BLaER1 treated with 17β-estradiol and CSF1 and Interleukin-3, amounts not matched to agents 10 nM and 100 nM (cell line): ENCODE results near the gene ADGRE1.
A peak's percentile ranks its signal among the peaks of the same experiment; 100 is the strongest.

Source experiments
- H3K27ac ChIP-seq, 11 experiments: shearing (Covaris generic); formaldehyde crosslinking; 2 replicates each; pipeline ENCODE4 v1.8.1; 2022
- H3K27me3 ChIP-seq, 11 experiments: shearing (Covaris generic); formaldehyde crosslinking; 2 replicates each; pipeline ENCODE4 v1.8.1; 2022
- H3K36me3 ChIP-seq, 11 experiments: shearing (Covaris generic); formaldehyde crosslinking; 2 replicates each; pipeline ENCODE4 v1.8.1; 2022
- H3K4me1 ChIP-seq, 10 experiments: shearing (Covaris generic); formaldehyde crosslinking; 2 replicates each; pipeline ENCODE4 v1.8.1; 2022
- H3K4me2 ChIP-seq, 11 experiments: shearing (Covaris generic); formaldehyde crosslinking; 2 replicates each; pipeline ENCODE4 v1.8.1; 2022
- H3K4me3 ChIP-seq, 10 experiments: shearing (Covaris generic); formaldehyde crosslinking; 2 replicates each; pipeline ENCODE4 v1.8.1; 2022
- H3K9ac ChIP-seq, 11 experiments: shearing (Covaris generic); formaldehyde crosslinking; 2 replicates each; pipeline ENCODE4 v1.8.1; 2022
- H3K9me3 ChIP-seq, 11 experiments: shearing (Covaris generic); formaldehyde crosslinking; replicated peaks in 1 of 11; 2 replicates each; pipeline ENCODE4 v1.8.1; 2022
- H4K20me1 ChIP-seq, 11 experiments: shearing (Covaris generic); formaldehyde crosslinking; 2 replicates each; pipeline ENCODE4 v1.8.1; 2022
- Cebpa-rat ChIP-seq, 11 experiments: shearing (Covaris generic); IDR thresholded peaks; 2 replicates each; pipeline ENCODE4 v1.8.1; 2022

The ADGRE1 gene

DNA sequence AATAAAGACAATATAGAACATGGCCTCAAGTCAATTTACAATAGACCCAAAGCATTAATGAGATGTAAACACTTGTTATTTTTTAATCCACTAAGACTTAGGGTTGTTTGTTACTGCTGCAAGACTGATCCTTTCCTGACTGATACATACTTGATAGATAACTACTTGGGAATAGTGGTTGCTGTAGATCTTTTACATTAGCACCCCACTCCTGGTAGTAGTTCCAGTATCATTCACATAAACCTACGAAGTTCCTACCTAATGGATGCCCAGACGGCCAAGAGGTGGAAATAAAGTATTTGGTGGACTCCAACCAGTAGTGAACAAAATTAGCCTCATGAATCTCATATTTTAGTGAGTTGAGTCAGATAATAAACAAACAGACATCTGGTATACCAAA is 26.9 kb downstream of the ADGRE1 start:
- H4K20me1 ChIP-seq = no peaks in the 10 kb centered on the region
- H3K4me3 ChIP-seq = peak overlapping the region in 1 of 10 experiments; percentile 8; a peak in 1 of 20 replicates
- H3K36me3 ChIP-seq = peaks cover 0 to 79% (median 0%) of the 10 kb centered on the region in 11 experiments; a peak in 10 of 22 replicates
- no peaks in the 10 kb centered on the region; a peak in 1 of 20 replicates for H3K4me1 ChIP-seq
- TF ChIP-seq Cebpa-rat (IDR thresholded peaks at IDR 0.05) = no peak
- H3K9me3 ChIP-seq = peaks cover 21 to 36% (median 27%) of the 10 kb centered on the region in 11 experiments
- H3K27ac ChIP-seq = no peak overlapping the region
- no peak overlapping the region for H3K4me2 ChIP-seq
- no peak overlapping the region for H3K9ac ChIP-seq
- H3K27me3 ChIP-seq = no peaks in the 10 kb centered on the region

DNA sequence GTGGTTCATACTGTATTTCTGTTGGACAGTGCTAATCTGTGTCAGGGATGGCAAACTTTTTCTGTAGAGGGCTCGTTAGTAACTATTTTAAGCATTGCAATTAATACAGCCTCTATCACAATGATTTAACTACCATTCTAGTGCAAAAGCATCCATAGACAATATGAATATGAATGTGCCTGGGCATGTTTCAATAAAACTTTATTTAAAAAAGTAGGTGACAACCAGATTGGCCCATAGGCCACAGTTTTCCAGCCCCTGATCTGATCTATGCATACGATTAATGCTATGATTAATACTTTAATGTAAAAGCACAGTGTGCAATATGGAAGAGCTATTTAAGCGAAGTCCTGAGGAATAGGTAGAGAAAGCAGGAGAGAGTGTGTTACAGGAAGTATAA is 29.6 kb downstream of the ADGRE1 start:
- H3K9me3 ChIP-seq = peaks cover 21 to 36% (median 27%) of the 10 kb centered on the region in 11 experiments
- no peak for TF ChIP-seq Cebpa-rat (IDR thresholded peaks at IDR 0.05)
- H3K4me2 ChIP-seq = no peak overlapping the region
- no peak overlapping the region for H3K9ac ChIP-seq
- H3K27ac ChIP-seq = no peak overlapping the region
- H3K4me3 ChIP-seq = no peak overlapping the region
- peaks cover 0 to 95% (median 0%) of the 10 kb centered on the region in 11 experiments; a peak in 10 of 22 replicates for H3K36me3 ChIP-seq
- H3K27me3 ChIP-seq = no peaks in the 10 kb centered on the region
- peaks cover 0 to 4% (median 0%) of the 10 kb centered on the region in 10 experiments; a peak in 1 of 20 replicates for H3K4me1 ChIP-seq
- H4K20me1 ChIP-seq = no peaks in the 10 kb centered on the region

DNA sequence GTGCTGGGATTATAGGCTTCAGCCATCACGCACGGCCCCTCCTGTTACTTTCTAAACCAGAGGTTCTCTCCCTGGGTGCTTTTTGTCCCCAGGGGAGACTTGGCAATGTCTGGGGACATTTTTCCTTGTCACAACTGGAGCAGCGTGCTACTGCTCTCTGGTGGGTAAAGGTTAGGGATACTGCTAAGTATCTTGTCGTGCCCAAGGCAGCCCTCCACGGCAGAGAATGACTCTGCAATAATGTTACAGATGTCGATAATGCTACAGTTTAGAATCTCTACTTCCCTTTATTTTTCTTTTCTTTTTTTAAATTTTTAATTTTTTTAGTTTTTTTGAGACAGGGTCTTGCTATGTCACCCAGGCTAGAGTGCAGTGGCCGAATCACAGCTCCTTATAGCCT is 38.0 kb downstream of the ADGRE1 start:
- no peaks in the 10 kb centered on the region for H4K20me1 ChIP-seq
- no peaks in the 10 kb centered on the region for H3K27me3 ChIP-seq
- H3K27ac ChIP-seq = no peak overlapping the region; a peak in 1 of 22 replicates
- H3K4me1 ChIP-seq = peaks cover 0 to 6% (median 0%) of the 10 kb centered on the region in 10 experiments; a peak in 1 of 20 replicates
- no peak for TF ChIP-seq Cebpa-rat (IDR thresholded peaks at IDR 0.05)
- H3K4me2 ChIP-seq = no peak overlapping the region
- no peak overlapping the region for H3K4me3 ChIP-seq
- H3K9ac ChIP-seq = no peak overlapping the region
- H3K36me3 ChIP-seq = peaks cover 0 to 88% (median 0%) of the 10 kb centered on the region in 11 experiments; a peak in 6 of 22 replicates
- peaks cover 14 to 33% (median 21%) of the 10 kb centered on the region in 11 experiments for H3K9me3 ChIP-seq

DNA sequence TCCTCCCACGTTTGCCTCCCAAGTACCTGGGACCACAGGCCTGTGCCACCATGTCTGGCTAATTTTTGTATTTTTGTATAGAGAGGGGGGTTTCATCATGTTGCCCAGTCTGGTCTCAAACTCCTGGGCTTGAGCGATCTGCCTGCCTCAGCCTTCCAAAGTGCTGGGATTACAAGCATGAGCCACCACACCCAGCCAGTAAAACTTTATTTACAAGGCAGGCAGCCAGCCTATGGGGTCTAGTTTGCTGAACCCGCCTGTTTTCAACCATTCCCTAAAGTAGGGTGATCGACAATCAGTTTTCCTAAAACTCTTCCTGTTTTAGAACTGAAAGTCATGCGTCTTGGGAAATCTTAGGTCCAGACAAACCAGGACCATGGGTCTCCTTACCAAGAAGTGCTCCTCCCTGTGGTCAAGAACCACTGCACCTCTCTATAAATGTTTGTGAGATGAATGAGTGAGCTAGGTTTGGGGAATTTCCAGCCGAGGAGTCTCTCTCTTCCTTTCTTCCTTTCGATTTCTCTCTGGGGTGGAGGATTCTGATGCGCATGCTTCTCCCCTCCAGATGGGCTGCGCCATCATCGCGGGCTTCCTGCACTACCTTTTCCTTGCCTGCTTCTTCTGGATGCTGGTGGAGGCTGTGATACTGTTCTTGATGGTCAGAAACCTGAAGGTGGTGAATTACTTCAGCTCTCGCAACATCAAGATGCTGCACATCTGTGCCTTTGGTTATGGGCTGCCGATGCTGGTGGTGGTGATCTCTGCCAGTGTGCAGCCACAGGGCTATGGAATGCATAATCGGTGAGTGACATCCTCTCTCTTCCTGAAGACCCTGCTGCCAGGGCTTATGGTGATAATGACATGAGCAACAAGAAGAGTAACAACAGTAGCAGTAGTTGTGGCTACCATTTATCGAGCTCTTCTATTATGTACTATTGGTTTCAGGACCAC is 38.7 kb downstream of the ADGRE1 start:
- Histone ChIP-seq H3K4me3 (no peak overlapping the region), H3K36me3 (peaks cover 0 to 84% (median 0%) of the 10 kb centered on the region in 11 experiments; a peak in 6 of 22 replicates), H3K27ac (no peak overlapping the region; a peak in 1 of 22 replicates), H3K9me3 (peaks cover 18 to 40% (median 25%) of the 10 kb centered on the region in 11 experiments), H3K4me2 (no peak overlapping the region), H3K9ac (no peak overlapping the region), H4K20me1 (no peaks in the 10 kb centered on the region), H3K27me3 (no peaks in the 10 kb centered on the region), H3K4me1 (peaks cover 0 to 6% (median 0%) of the 10 kb centered on the region in 10 experiments; a peak in 1 of 20 replicates)
- no peak for TF ChIP-seq Cebpa-rat (IDR thresholded peaks at IDR 0.05)

DNA sequence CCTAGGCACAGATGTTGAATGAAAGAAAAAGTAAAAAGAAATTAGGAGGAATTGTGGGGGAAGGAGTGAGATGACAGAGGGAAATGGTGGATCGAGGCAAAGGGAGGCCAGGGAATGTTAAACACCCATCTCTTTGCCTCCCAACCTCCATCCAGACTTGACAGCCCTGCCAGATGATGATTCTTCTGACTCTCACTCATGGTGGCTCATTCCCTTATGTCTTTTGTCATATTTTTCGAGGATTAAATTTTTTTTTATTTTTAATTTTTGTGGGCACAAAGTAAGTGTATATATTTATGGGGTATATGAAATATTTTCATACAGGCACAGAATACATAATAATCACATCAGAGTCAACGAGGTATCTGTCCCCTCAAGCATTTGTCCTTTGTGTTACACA is 42.8 kb downstream of the ADGRE1 start:
- TF ChIP-seq Cebpa-rat (IDR thresholded peaks at IDR 0.05) = no peak
- Histone ChIP-seq H3K4me3 (no peak overlapping the region), H3K36me3 (peaks cover 0 to 51% (median 0%) of the 10 kb centered on the region in 11 experiments; a peak in 6 of 22 replicates), H3K9ac (no peak overlapping the region), H4K20me1 (no peaks in the 10 kb centered on the region), H3K27me3 (no peaks in the 10 kb centered on the region), H3K9me3 (peaks cover 18 to 36% (median 25%) of the 10 kb centered on the region in 11 experiments), H3K27ac (no peak overlapping the region), H3K4me2 (no peak overlapping the region), H3K4me1 (0 out of 20 replicates have a peak, but pooled peaks cover 0 to 6% (median 0%) of the 10 kb centered on the region in 10 experiments)

DNA sequence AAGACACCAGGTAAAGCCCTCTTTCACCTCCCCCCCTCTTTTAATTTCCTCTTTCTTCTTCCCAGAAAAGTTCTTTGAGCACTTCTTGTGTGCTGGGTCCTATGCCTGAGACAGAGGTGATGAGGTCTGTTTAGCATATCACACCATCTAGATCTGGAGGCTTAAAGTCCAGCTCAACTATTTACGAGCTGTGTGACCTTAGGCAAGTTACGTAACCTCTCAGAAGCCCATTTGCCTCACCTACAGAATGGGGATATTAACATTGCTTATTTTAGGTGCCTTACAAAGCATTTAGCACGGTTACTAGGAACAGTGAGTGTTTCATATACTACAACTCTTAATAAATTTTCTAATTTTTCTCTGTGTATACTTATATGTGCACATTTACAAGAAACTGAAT is 47.7 kb downstream of the ADGRE1 start:
- Histone ChIP-seq H3K36me3 (peaks cover 0 to 44% (median 0%) of the 10 kb centered on the region in 11 experiments; a peak in 6 of 22 replicates), H3K27me3 (no peaks in the 10 kb centered on the region), H3K4me3 (no peak overlapping the region), H3K9ac (no peak overlapping the region), H3K4me1 (peaks cover 0 to 6% (median 6%) of the 10 kb centered on the region in 10 experiments; a peak in 12 of 20 replicates), H4K20me1 (no peaks in the 10 kb centered on the region), H3K27ac (no peak overlapping the region), H3K9me3 (peaks cover 14 to 35% (median 22%) of the 10 kb centered on the region in 11 experiments), H3K4me2 (no peak overlapping the region)
- TF ChIP-seq Cebpa-rat (IDR thresholded peaks at IDR 0.05) = no peak

DNA sequence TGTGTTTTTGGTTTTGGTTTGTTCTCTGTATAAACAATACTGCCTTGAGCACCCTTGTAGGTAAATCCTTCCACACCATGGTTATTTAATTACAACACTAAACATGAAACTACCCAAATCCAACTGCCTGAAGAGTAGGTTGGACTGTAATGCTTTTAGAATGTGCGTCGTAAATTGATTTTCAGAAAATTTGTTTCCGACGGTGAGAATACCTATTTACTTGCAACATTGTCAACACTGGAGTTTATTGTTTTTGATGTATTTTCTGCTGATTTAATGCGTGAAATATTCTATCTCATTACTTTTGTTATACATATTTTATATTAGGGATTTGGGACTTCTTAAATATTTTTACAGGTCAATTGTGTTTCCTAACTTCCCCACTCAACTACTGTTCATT is 48.2 kb downstream of the ADGRE1 start:
- TF ChIP-seq Cebpa-rat (IDR thresholded peaks at IDR 0.05) = no peak

DNA sequence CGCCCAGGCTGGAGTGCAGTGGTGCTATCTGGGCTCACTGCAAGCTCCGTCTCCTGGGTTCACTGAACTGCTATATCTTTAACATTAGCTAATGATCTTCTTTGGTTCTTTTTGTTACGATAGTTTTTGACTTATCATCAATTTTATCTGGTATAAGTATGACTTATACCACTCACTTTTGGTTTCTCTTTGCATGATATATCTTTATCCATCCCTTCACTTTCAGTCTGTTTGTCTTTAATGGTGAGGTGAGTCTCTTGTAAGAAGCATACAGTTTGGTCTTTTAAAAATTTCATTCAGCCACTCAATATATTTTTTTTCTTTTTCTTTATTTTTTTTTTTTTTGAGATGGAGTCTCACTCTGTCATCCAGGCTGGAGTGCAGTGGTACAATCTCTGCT is 58.4 kb downstream of the ADGRE1 start:
- TF ChIP-seq Cebpa-rat (IDR thresholded peaks at IDR 0.05) = no peak
- peaks cover 0 to 19% (median 0%) of the 10 kb centered on the region in 11 experiments; a peak in 4 of 22 replicates for H3K36me3 ChIP-seq
- H3K4me2 ChIP-seq = no peak overlapping the region
- H3K4me3 ChIP-seq = no peak overlapping the region
- H3K27ac ChIP-seq = no peak overlapping the region
- no peaks in the 10 kb centered on the region for H3K27me3 ChIP-seq
- H3K9me3 ChIP-seq = peaks cover 0 to 17% (median 7%) of the 10 kb centered on the region in 11 experiments; a peak in 5 of 22 replicates
- no peak overlapping the region for H3K9ac ChIP-seq
- peaks cover 4 to 15% (median 11%) of the 10 kb centered on the region in 10 experiments; a peak in 18 of 20 replicates for H3K4me1 ChIP-seq
- H4K20me1 ChIP-seq = no peaks in the 10 kb centered on the region

More for the DNA sequence above, 48.2 kb downstream of the ADGRE1 start:
- Histone ChIP-seq H4K20me1 (no peaks in the 10 kb centered on the region), H3K9ac (no peak overlapping the region), H3K27ac (no peak overlapping the region), H3K4me1 (peaks cover 0 to 12% (median 11%) of the 10 kb centered on the region in 10 experiments; a peak in 12 of 20 replicates), H3K4me2 (no peak overlapping the region), H3K27me3 (no peaks in the 10 kb centered on the region), H3K4me3 (no peak overlapping the region), H3K9me3 (peaks cover 9 to 30% (median 17%) of the 10 kb centered on the region in 11 experiments), H3K36me3 (peaks cover 0 to 44% (median 0%) of the 10 kb centered on the region in 11 experiments; a peak in 4 of 22 replicates)

DNA sequence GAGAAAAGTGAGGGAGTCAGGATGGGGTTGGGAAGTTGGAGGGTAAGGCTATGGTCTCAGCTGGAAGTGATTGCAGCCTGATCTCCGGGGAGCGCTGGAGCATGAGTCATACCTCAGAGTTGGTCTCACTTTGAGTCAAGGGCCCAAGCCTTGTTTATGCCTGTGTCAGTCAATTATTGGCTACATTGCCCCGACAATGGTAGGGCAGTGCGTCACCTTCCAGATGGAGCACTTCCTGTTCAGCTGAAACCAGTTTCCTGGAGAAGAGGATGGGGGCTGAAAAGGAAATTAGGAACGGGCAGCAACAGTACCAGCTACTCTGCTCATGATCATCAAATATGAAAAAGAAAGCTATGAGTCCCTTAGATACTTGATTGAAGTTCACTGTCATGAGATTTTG is 60.4 kb downstream of the ADGRE1 start:
- Histone ChIP-seq H3K27me3 (no peaks in the 10 kb centered on the region), H3K4me1 (peaks cover 0 to 15% (median 11%) of the 10 kb centered on the region in 10 experiments; a peak in 16 of 20 replicates), H3K4me2 (peak overlapping the region; percentile 17 to 61 (median 50); a peak in 19 of 22 replicates), H3K9me3 (peaks cover 0 to 2% (median 0%) of the 10 kb centered on the region in 11 experiments; a peak in 2 of 22 replicates), H3K4me3 (no peak overlapping the region), H3K27ac (peak overlapping the region in 1 of 11 experiments; percentile 22; a peak in 1 of 22 replicates), H4K20me1 (no peaks in the 10 kb centered on the region), H3K9ac (no peak overlapping the region), H3K36me3 (peaks cover 0 to 3% (median 0%) of the 10 kb centered on the region in 11 experiments; a peak in 2 of 22 replicates)
- TF ChIP-seq Cebpa-rat (IDR thresholded peaks at IDR 0.05) = no peak
